Central memory CD8-positive, alpha-beta T cell (primary cell): ENCODE data around the gene SNCA.
A peak's percentile ranks its signal among the peaks of the same experiment; 100 is the strongest.

Experiments
- ATAC-seq: fragments of 150-1000 bp; cut with Tn5 transposase; replicated peaks from 2 replicates; pipeline ENCODE4 v1.10.0; 2022; ENCODE audit warnings: mild to moderate bottlenecking, moderate FRiP score, moderate number of reproducible peaks; ENCODE audit not compliant: poor library complexity, severe bottlenecking; ENCODE audit errors: extremely low read depth
- DNase-seq, 2 donors: peaks; one replicate each; pipeline ENCODE4 v3.0.0; 2021; ENCODE audit warnings: low spot score in 2 of 2
- H3K27ac Mint-ChIP-seq: one replicate; pipeline ENCODE4 v1.8.0; 2022; ENCODE audit warnings: low read depth, mild to moderate bottlenecking, moderate library complexity, mixed read lengths
- H3K27me3 Mint-ChIP-seq: one replicate; pipeline ENCODE4 v1.8.0; 2022; ENCODE audit warnings: mixed read lengths
- H3K36me3 Mint-ChIP-seq: one replicate; pipeline ENCODE4 v1.8.0; 2022; ENCODE audit warnings: mild to moderate bottlenecking, moderate library complexity, mixed read lengths; ENCODE audit not compliant: insufficient read depth
- H3K4me1 Mint-ChIP-seq: one replicate; pipeline ENCODE4 v1.8.0; 2022; ENCODE audit warnings: mixed read lengths
- H3K4me3 Mint-ChIP-seq: one replicate; pipeline ENCODE4 v1.8.0; 2022; ENCODE audit warnings: mild to moderate bottlenecking, moderate library complexity, mixed read lengths
- H3K9me3 Mint-ChIP-seq: one replicate; pipeline ENCODE4 v1.8.0; 2022; ENCODE audit warnings: mixed read lengths

SNCA gene

DNA sequence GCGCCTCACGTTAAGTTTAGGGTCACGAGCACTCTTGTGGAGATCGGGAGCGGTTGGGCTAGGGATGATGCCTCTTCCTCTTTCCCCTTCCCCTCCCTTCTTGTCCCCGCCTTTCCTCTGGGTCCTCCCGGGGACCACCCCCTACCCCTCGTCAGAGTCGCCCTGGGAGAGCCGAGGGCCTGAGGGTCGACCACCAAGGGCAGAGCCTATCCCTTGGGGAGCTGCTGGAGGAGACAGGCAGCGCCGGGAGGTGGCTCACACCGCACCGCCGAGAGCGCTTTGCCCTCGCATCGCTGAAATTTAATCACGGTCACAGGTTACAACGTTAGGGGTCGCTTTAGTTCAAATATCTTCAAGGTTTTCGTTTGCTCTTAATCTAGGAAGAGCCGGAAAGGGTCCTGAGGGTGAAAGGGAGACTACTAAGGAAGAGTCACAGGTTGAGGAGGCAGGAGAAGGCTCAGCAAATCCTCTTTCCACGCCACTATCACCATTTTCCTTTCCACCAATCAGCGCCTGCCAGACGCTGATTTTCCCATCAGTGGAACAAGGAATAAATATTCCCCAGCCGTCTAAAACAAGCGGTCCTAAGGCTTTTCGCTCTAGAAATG lies 528 bp upstream of the SNCA start:
- Mint-ChIP-seq H3K36me3 (peaks cover 2% of the 10 kb centered on the region), H3K27me3 (peaks cover 90% of the 10 kb centered on the region), H3K4me1 (peaks cover 20% of the 10 kb centered on the region), H3K4me3 (peak overlapping the region; percentile 72), H3K9me3 (no peaks in the 10 kb centered on the region), H3K27ac (no peak overlapping the region)
- ATAC-seq (no peak), DNase-seq (no peak)

DNA sequence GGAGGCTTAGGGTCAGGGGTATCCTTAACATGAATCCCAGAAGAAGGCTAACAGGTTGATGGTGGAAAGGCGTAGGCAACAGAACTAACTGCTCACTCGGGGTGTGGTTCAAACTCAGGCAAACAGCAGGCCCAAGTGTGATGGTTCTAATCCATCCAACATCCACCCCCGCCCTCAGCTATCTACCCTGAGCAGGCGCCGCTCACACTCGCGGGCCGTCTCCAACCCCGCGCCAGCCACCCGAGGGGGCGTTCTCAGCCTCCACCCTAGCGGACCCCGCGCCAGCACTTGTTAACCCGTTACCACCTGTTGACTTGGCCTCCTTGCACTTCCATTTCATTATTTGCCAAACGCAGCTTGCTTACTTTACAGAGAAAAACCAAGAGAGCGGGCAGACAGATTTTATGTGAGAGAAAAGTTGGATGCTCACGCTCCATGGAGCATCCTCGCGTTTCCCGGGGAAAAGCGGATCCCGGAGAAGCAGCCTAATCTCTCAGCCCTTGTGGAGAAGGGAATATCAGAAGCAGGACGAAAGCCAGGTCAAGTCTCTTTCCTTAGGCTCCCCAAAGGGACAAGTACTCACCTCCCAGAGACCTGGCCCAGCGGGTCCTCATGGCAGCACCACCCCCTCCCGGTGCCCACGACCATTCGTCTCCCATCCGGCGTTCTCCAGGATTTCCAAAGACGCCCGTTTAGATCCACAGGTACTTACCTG lies 773 bp downstream of the SNCA start:
- no peak for DNase-seq
- no peaks in the 10 kb centered on the region for H3K9me3 Mint-ChIP-seq
- H3K4me1 Mint-ChIP-seq = peaks cover 20% of the 10 kb centered on the region
- H3K27ac Mint-ChIP-seq = no peak overlapping the region
- peaks cover 77% of the 10 kb centered on the region for H3K27me3 Mint-ChIP-seq
- H3K36me3 Mint-ChIP-seq = peaks cover 2% of the 10 kb centered on the region
- no peak overlapping the region for H3K4me3 Mint-ChIP-seq
- ATAC-seq = no peak

GRCh38 chr4:89835413-89835812 lies 1.5 kb downstream of the SNCA start:
- H3K27ac Mint-ChIP-seq = no peak overlapping the region
- ATAC-seq (no peak), DNase-seq (no peak)
- no peak overlapping the region for H3K4me3 Mint-ChIP-seq
- peaks cover 70% of the 10 kb centered on the region for H3K27me3 Mint-ChIP-seq
- H3K9me3 Mint-ChIP-seq = no peaks in the 10 kb centered on the region
- H3K36me3 Mint-ChIP-seq = peaks cover 2% of the 10 kb centered on the region
- H3K4me1 Mint-ChIP-seq = peaks cover 20% of the 10 kb centered on the region

DNA sequence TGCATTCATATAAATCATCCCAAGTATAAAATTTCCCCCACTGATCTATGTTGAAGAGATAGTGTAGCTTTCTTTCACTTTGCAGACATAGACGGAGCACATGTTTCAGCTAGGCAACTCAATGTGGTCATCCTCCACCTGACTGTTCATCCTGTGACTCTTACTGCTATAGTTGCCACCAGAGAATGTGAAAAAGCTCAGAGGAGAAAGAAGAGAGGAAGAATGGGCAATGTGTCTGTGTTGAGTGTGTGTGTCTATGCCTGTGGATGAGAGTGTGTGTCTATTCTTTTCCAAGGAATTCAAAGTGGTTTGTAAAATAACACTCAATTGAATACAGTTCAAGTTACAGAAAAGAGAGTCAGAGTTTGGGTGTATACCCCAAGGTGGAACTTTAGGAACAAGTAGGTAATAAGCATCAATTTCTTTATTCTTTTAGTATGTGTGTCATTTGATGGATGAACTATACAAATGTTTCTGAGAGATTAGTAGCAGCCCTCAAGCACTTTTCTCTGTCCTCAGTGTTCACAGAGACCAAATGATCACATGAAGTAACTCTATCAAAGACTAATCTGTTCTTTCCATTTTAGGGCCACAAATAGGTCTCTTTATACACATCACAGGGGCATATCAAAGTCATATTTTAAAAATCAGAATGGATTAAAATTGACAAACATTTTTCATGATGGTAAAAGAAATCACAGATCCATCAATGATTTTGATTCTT lies 2.3 kb downstream of the SNCA start:
- no peak overlapping the region for H3K27ac Mint-ChIP-seq
- no peak overlapping the region for H3K4me3 Mint-ChIP-seq
- no peak for DNase-seq
- H3K9me3 Mint-ChIP-seq = no peaks in the 10 kb centered on the region
- ATAC-seq = no peak
- H3K4me1 Mint-ChIP-seq = peaks cover 20% of the 10 kb centered on the region
- H3K36me3 Mint-ChIP-seq = peaks cover 2% of the 10 kb centered on the region
- peaks cover 64% of the 10 kb centered on the region for H3K27me3 Mint-ChIP-seq

- no peak overlapping the region for H3K4me3 Mint-ChIP-seq
- H3K27me3 Mint-ChIP-seq = peaks cover 34% of the 10 kb centered on the region
- H3K9me3 Mint-ChIP-seq = no peaks in the 10 kb centered on the region
- DNase-seq = no peak
- peaks cover 6% of the 10 kb centered on the region for H3K4me1 Mint-ChIP-seq
- ATAC-seq = peak; percentile 69
- H3K36me3 Mint-ChIP-seq = peaks cover 2% of the 10 kb centered on the region
- no peak overlapping the region for H3K27ac Mint-ChIP-seq
These were observed 7.4 kb downstream of the SNCA start for GRCh38 chr4:89829470-89830138.

DNA sequence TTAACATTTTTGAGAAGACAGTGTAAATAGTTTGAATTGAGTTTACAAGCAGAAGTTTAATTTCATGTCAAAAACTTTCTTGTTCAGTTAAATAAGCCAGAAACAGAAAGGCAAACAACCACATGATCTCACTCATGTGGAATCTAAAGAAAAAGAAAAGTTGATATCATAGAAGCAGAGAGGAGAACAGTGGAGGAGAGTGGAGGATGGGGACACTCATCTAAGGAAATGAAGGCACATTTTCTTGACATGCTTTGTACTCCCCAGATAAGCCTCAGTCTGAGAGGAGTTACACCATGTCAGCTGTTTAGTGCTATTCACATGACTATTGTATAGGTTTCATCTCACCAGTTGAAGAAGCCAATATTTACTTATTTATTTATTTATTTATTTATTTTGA lies 13.5 kb downstream of the SNCA start:
- H3K27me3 Mint-ChIP-seq = peaks cover 27% of the 10 kb centered on the region
- no peak for ATAC-seq
- no peaks in the 10 kb centered on the region for H3K4me1 Mint-ChIP-seq
- no peaks in the 10 kb centered on the region for H3K9me3 Mint-ChIP-seq
- H3K36me3 Mint-ChIP-seq = no peaks in the 10 kb centered on the region
- no peak overlapping the region for H3K27ac Mint-ChIP-seq
- no peak overlapping the region for H3K4me3 Mint-ChIP-seq
- no peak for DNase-seq

DNA sequence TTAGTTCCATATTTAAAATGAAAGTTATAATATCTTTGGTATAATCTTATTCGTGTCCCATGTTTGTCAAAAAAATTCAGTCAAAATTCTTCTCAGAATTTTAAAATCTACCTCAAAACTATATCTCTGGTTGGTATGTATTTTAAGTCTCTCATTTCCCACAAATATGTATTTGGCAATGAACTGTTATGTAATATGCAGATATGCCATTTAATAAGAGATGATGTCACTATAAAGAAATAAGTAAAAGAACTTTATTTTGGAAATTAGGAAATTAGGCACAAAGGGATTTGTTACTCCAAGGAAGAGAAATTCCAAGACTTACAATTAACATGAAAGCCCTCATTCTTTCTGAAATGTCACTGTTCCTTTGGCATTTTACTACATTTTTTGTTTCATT lies 15.3 kb downstream of the SNCA start:
- no peak overlapping the region for H3K4me3 Mint-ChIP-seq
- H3K9me3 Mint-ChIP-seq = no peaks in the 10 kb centered on the region
- H3K4me1 Mint-ChIP-seq = no peaks in the 10 kb centered on the region
- peaks cover 18% of the 10 kb centered on the region for H3K27me3 Mint-ChIP-seq
- ATAC-seq (no peak), DNase-seq (no peak)
- H3K36me3 Mint-ChIP-seq = no peaks in the 10 kb centered on the region
- no peak overlapping the region for H3K27ac Mint-ChIP-seq

GRCh38 chr4:89820010-89820409 lies 17.0 kb downstream of the SNCA start:
- H3K4me3 Mint-ChIP-seq = no peak overlapping the region
- no peaks in the 10 kb centered on the region for H3K4me1 Mint-ChIP-seq
- H3K9me3 Mint-ChIP-seq = no peaks in the 10 kb centered on the region
- H3K36me3 Mint-ChIP-seq = no peaks in the 10 kb centered on the region
- no peak for ATAC-seq
- peaks cover 12% of the 10 kb centered on the region for H3K27me3 Mint-ChIP-seq
- no peak overlapping the region for H3K27ac Mint-ChIP-seq
- DNase-seq = no peak

- Mint-ChIP-seq H3K36me3 (no peaks in the 10 kb centered on the region), H3K4me1 (no peaks in the 10 kb centered on the region), H3K27me3 (no peaks in the 10 kb centered on the region), H3K4me3 (no peak overlapping the region), H3K27ac (no peak overlapping the region), H3K9me3 (no peaks in the 10 kb centered on the region)
- ATAC-seq (no peak), DNase-seq (no peak)
These were observed 22.6 kb downstream of the SNCA start for GRCh38 chr4:89814362-89814761.

DNA sequence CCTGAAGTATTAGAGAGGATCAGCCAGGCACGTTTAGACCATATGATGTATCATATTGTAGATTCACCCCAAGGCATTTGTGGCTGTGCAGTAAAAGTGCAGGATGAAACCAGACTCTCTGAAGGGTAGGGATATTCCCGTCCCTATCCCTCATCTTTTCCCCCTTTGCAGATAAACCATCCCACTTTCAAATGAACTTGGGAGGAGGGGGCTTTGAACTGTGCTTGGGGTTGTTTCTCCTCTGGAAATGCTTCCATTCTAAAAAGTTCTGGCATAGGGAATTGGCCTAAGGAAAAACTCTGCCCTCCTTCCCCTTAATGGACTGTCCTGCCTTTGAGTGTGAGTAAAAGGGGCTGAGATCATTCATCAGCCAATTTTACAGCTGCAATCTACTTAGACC lies 23.8 kb downstream of the SNCA start:
- ATAC-seq (no peak), DNase-seq (no peak)
- H3K36me3 Mint-ChIP-seq = no peaks in the 10 kb centered on the region
- H3K27me3 Mint-ChIP-seq = no peaks in the 10 kb centered on the region
- no peaks in the 10 kb centered on the region for H3K4me1 Mint-ChIP-seq
- no peak overlapping the region for H3K27ac Mint-ChIP-seq
- H3K4me3 Mint-ChIP-seq = no peak overlapping the region
- no peaks in the 10 kb centered on the region for H3K9me3 Mint-ChIP-seq

DNA sequence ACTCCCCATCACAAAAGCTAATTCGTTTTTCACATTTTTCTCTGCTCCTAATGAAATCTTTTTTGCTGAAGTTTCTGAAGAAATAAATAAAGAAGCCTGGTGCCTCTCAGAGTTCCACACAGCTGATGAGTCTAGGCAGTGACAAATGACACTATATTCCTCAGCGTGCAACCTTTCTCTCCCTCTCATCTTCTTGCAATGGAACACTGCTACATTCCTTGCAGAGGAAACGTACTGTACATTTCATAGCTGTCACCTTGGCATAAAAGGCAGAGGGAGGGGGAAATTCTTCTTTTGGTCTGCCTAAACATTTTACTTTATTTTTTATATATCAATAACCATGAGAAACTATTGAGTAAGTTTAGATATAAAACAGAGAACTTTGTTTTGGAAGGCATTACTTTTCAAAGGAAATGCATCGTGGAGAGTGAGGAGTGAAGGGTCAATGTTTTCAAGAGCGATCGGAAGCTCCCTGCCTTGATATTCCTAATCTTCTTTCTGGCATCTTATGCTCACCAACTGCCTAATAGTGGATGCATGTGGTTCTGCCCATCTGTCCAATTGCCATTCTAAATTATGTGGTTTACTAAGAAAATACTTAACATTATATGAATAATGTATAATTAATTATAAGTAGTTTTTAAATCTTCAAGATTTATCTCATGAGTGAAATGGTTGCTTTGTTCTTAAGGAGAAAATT lies 29.4 kb downstream of the SNCA start:
- H3K27me3 Mint-ChIP-seq = no peaks in the 10 kb centered on the region
- no peaks in the 10 kb centered on the region for H3K9me3 Mint-ChIP-seq
- DNase-seq (no peak), ATAC-seq (no peak)
- no peaks in the 10 kb centered on the region for H3K4me1 Mint-ChIP-seq
- no peak overlapping the region for H3K4me3 Mint-ChIP-seq
- H3K36me3 Mint-ChIP-seq = peaks cover 1% of the 10 kb centered on the region
- no peak overlapping the region for H3K27ac Mint-ChIP-seq

GRCh38 chr4:89805297-89805696 lies 31.7 kb downstream of the SNCA start:
- Mint-ChIP-seq H3K9me3 (no peaks in the 10 kb centered on the region), H3K27me3 (no peaks in the 10 kb centered on the region), H3K4me1 (no peaks in the 10 kb centered on the region), H3K27ac (no peak overlapping the region), H3K4me3 (no peak overlapping the region), H3K36me3 (peaks cover 1% of the 10 kb centered on the region)
- DNase-seq = no peak
- ATAC-seq = no peak
